ENCODE results near the gene KCTD10.
A peak's percentile ranks its signal among the peaks of the same experiment; 100 is the strongest.

KCTD10 gene

DNA sequence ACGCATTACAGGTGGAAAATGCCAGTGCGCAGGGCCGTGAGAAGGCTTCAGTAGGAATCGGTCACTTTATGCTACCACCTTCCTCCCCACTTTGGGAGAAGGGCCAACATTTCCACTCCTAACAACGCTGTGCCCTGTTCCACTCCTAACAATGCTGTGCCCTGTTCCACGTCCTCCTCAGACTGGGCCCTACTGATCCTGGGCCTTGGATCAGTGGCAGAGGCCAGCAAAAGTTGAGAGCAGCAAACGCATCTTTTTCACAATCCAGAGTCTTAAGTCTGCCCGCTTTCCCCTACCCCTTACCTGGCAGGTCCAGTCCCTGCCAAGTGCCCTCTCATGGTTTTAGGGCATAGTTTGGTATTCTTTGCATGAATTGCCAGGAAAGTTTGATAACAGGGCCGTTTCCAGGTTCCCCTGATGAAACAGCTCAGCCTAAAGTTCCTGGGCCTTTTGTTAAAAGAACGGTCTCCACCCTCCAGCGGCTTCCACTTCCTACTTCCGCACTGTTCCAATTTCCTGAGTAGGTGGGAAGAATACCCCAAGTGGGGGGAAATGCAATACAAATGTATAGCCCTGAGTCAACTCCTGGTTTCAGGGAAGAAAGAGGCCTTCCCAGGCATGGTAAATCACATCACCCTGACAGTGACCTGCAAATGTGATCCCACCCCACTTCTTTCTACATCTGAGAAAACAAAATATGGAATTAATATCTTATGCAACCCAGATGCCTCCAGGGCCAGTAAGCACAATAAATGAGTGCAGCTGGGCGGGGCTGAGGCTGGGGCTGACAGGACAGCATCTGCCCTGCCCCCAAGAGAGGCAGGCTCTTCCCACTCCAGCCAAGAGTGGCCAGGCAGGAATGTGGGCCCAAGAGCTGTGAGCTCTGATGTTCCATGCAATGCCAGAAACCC lies 15.0 kb downstream of the KCTD10 start:
- peak overlapping the region; percentile 24 for H3K4me3 ChIP-seq (ENCODE audit: low read length in 2 of 2)
- peaks cover 97% of the 10 kb centered on the region for H3K4me1 ChIP-seq (ENCODE audit: control insufficient read depth, insufficient read depth, low read length)
- no peaks in the 10 kb centered on the region for H3K9me3 ChIP-seq (ENCODE audit: control insufficient read depth in 2 of 2, low read length in 2 of 2)
- peak overlapping the region; percentile 100 for H3K27ac ChIP-seq (ENCODE audit: low read length)
- H3K36me3 ChIP-seq (ENCODE audit: control insufficient read depth in 2 of 2, insufficient read depth in 2 of 2, low read length in 2 of 2) = peaks cover 25 to 27% of the 10 kb centered on the region in 2 donors
- H3K27me3 ChIP-seq (ENCODE audit: control insufficient read depth in 1 of 2, insufficient read depth in 2 of 2, low read length in 2 of 2) = no peaks in the 10 kb centered on the region
- peak overlapping the region; percentile 82 to 94 for H3K9ac ChIP-seq (ENCODE audit: low read length in 2 of 2)

DNA sequence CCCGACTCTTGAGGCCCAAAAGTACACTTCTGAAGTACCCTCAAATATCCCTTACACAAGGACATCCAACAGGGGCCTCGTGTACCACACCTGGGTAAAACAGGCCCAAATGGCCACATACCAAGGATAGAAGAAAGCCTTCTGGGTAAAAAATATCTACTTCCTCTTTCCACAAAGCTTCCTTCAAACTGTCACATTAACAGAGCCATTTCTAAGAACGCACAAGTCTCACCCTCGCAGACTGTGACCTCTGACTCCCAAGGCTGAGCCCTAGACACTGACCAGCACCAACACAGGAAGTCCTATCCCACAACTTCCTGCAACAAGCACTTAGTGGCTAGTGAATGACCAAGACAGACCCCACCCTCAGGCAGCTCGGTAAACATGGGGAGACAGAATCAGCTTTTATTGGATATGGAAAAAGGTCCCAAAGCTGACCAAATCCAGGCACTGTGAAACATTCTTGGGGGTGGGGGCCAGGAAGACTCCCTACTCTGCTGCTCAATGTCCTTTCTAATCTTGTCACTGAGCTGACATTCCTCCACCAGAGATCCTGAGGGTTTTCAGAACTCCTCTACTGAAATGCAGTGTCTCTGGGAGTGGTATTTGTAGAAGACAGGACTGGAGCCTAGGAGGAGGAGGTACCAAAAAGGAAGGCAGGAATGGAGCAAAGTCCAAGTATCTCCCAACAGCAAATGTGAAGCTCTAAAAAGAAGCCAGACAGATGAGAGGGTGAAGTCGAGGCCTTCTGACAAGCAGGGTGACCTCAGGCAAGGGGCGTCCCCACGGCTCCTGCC lies 15.9 kb downstream of the KCTD10 start:
- Histone ChIP-seq H3K4me1 (ENCODE audit: control insufficient read depth, insufficient read depth, low read length) (peaks cover 93% of the 10 kb centered on the region), H3K27me3 (ENCODE audit: control insufficient read depth in 1 of 2, insufficient read depth in 2 of 2, low read length in 2 of 2) (no peaks in the 10 kb centered on the region), H3K9me3 (ENCODE audit: control insufficient read depth in 2 of 2, low read length in 2 of 2) (no peaks in the 10 kb centered on the region), H3K27ac (ENCODE audit: low read length) (peak overlapping the region; percentile 100), H3K9ac (ENCODE audit: low read length in 2 of 2) (peak overlapping the region; percentile 82 to 94), H3K36me3 (ENCODE audit: control insufficient read depth in 2 of 2, insufficient read depth in 2 of 2, low read length in 2 of 2) (peaks cover 27 to 29% of the 10 kb centered on the region in 2 donors), H3K4me3 (ENCODE audit: low read length in 2 of 2) (peak overlapping the region; percentile 24)

DNA sequence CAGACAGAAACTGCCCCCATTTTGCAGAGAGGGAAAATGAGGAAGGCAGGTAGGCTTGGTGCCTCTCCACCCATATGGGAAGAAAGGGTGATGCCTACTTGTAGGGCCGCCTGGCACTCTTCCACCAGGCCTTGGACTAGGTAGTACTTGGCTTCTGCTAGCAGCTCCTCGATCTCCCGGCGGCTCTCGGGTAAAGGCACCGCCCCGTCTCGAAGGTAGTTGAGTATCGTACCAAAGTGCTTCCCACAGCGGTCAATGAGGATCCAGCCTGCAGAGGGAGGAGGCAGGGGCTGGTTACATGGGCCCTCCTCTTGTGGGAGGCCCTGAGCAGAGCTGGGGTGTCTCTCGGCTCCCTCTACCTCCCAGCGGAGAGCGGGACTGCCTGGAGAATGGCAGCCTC lies 16.6 kb downstream of the KCTD10 start:
- Histone ChIP-seq H3K9ac (ENCODE audit: low read length in 2 of 2) (peak overlapping the region; percentile 82 to 94), H3K27ac (ENCODE audit: low read length) (peak overlapping the region; percentile 100), H3K27me3 (ENCODE audit: control insufficient read depth in 1 of 2, insufficient read depth in 2 of 2, low read length in 2 of 2) (no peaks in the 10 kb centered on the region), H3K4me3 (ENCODE audit: low read length in 2 of 2) (peak overlapping the region in 1 of 2 donors; percentile 24), H3K4me1 (ENCODE audit: control insufficient read depth, insufficient read depth, low read length) (peaks cover 91% of the 10 kb centered on the region), H3K36me3 (ENCODE audit: control insufficient read depth in 2 of 2, insufficient read depth in 2 of 2, low read length in 2 of 2) (peaks cover 29 to 35% of the 10 kb centered on the region in 2 donors), H3K9me3 (ENCODE audit: control insufficient read depth in 2 of 2, low read length in 2 of 2) (no peaks in the 10 kb centered on the region)

DNA sequence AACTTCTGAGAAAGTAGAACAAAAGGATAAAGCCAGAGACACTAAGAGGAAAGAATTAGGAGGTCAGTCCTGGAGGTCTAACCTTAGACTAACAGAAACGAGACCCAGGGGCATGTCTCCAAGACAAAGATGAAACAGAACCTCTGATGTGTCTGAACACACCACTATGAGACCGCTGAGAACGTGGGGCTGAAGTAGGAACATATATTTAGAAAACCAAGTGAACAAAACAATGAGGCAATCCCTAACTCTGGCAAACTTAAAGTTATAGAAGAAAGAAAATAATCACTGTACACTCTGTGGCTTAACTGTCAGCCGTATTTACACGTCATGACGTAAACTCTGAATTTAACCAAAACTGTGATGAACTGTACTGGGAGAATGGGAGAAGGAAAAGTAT lies 17.9 kb downstream of the KCTD10 start:
- H3K36me3 ChIP-seq (ENCODE audit: control insufficient read depth in 2 of 2, insufficient read depth in 2 of 2, low read length in 2 of 2) = peaks cover 39 to 41% of the 10 kb centered on the region in 2 donors
- no peaks in the 10 kb centered on the region for H3K9me3 ChIP-seq (ENCODE audit: control insufficient read depth in 2 of 2, low read length in 2 of 2)
- H3K9ac ChIP-seq (ENCODE audit: low read length in 2 of 2) = peak overlapping the region; percentile 2 to 59
- no peaks in the 10 kb centered on the region for H3K27me3 ChIP-seq (ENCODE audit: control insufficient read depth in 1 of 2, insufficient read depth in 2 of 2, low read length in 2 of 2)
- peaks cover 90% of the 10 kb centered on the region for H3K4me1 ChIP-seq (ENCODE audit: control insufficient read depth, insufficient read depth, low read length)
- H3K27ac ChIP-seq (ENCODE audit: low read length) = peak overlapping the region; percentile 100
- H3K4me3 ChIP-seq (ENCODE audit: low read length in 2 of 2) = peak overlapping the region in 1 of 2 donors; percentile 30

GRCh38 chr12:109458771-109459208 lies 18.3 kb downstream of the KCTD10 start:
- peaks cover 88% of the 10 kb centered on the region for H3K4me1 ChIP-seq (ENCODE audit: control insufficient read depth, insufficient read depth, low read length)
- peak overlapping the region; percentile 59 to 68 for H3K9ac ChIP-seq (ENCODE audit: low read length in 2 of 2)
- H3K27ac ChIP-seq (ENCODE audit: low read length) = peak overlapping the region; percentile 100
- peaks cover 44% of the 10 kb centered on the region in 2 donors for H3K36me3 ChIP-seq (ENCODE audit: control insufficient read depth in 2 of 2, insufficient read depth in 2 of 2, low read length in 2 of 2)
- no peaks in the 10 kb centered on the region for H3K27me3 ChIP-seq (ENCODE audit: control insufficient read depth in 1 of 2, insufficient read depth in 2 of 2, low read length in 2 of 2)
- H3K9me3 ChIP-seq (ENCODE audit: control insufficient read depth in 2 of 2, low read length in 2 of 2) = no peaks in the 10 kb centered on the region
- H3K4me3 ChIP-seq (ENCODE audit: low read length in 2 of 2) = peak overlapping the region in 1 of 2 donors; percentile 35

DNA sequence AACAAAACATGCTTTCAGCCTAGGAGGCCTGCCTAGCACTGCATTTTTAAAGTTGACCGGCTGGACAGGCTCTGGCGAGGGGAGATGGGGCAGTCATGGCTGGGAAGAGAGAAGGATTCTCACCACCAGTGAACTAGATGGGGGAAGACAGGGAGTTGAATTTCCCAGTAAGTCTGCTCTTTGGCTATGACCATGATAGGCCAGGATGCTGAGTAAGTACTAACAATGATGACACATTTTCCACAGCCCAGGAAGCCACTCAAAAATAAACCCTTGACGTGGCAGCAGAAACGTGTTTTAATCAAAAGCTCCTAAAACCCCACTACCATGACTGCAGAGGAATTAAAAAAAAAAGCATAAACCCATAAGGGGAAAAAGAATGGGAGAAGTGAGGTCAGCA lies 19.0 kb downstream of the KCTD10 start:
- Histone ChIP-seq H3K27me3 (ENCODE audit: control insufficient read depth in 1 of 2, insufficient read depth in 2 of 2, low read length in 2 of 2) (no peaks in the 10 kb centered on the region), H3K27ac (ENCODE audit: low read length) (peak overlapping the region; percentile 100), H3K4me3 (ENCODE audit: low read length in 2 of 2) (peak overlapping the region in 1 of 2 donors; percentile 35), H3K4me1 (ENCODE audit: control insufficient read depth, insufficient read depth, low read length) (peaks cover 81% of the 10 kb centered on the region), H3K36me3 (ENCODE audit: control insufficient read depth in 2 of 2, insufficient read depth in 2 of 2, low read length in 2 of 2) (peaks cover 50% of the 10 kb centered on the region in 2 donors), H3K9ac (ENCODE audit: low read length in 2 of 2) (peak overlapping the region; percentile 47 to 59), H3K9me3 (ENCODE audit: control insufficient read depth in 2 of 2, low read length in 2 of 2) (no peaks in the 10 kb centered on the region)

DNA sequence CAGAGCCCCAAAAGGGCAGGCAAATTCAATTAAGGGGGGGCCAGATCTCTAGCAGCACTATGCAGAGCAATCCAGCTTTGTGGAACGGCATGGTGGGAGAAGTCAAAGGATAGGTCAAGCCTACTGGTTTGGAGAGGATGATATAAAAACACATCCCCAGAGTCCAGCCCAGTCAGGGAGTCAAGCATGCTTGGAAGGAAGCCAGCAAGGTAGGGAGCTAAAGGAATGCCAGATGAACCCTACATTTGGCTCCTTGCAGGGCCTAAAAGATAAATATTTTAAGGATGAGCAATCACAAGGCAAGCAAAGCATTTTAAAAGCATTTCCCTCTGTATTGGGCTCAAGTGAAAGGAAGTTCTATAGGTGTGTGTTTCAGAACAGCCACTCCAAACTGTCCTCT lies 21.4 kb downstream of the KCTD10 start:
- Histone ChIP-seq H3K4me1 (ENCODE audit: control insufficient read depth, insufficient read depth, low read length) (peaks cover 82% of the 10 kb centered on the region), H3K36me3 (ENCODE audit: control insufficient read depth in 2 of 2, insufficient read depth in 2 of 2, low read length in 2 of 2) (peaks cover 60 to 64% of the 10 kb centered on the region in 2 donors), H3K27ac (ENCODE audit: low read length) (peak overlapping the region; percentile 100), H3K4me3 (ENCODE audit: low read length in 2 of 2) (no peak overlapping the region), H3K9me3 (ENCODE audit: control insufficient read depth in 2 of 2, low read length in 2 of 2) (no peaks in the 10 kb centered on the region), H3K9ac (ENCODE audit: low read length in 2 of 2) (no peak overlapping the region), H3K27me3 (ENCODE audit: control insufficient read depth in 1 of 2, insufficient read depth in 2 of 2, low read length in 2 of 2) (no peaks in the 10 kb centered on the region)

- peaks cover 68% of the 10 kb centered on the region for H3K4me1 ChIP-seq (ENCODE audit: control insufficient read depth, insufficient read depth, low read length)
- peak overlapping the region in 1 of 2 donors; percentile 15 for H3K4me3 ChIP-seq (ENCODE audit: low read length in 2 of 2)
- H3K9me3 ChIP-seq (ENCODE audit: control insufficient read depth in 2 of 2, low read length in 2 of 2) = no peaks in the 10 kb centered on the region
- peaks cover 65 to 70% of the 10 kb centered on the region in 2 donors for H3K36me3 ChIP-seq (ENCODE audit: control insufficient read depth in 2 of 2, insufficient read depth in 2 of 2, low read length in 2 of 2)
- H3K27me3 ChIP-seq (ENCODE audit: control insufficient read depth in 1 of 2, insufficient read depth in 2 of 2, low read length in 2 of 2) = no peaks in the 10 kb centered on the region
- peak overlapping the region in 1 of 2 donors; percentile 21 for H3K9ac ChIP-seq (ENCODE audit: low read length in 2 of 2)
- peak overlapping the region; percentile 46 for H3K27ac ChIP-seq (ENCODE audit: low read length)
Observed at GRCh38 chr12:109452489-109452888, 24.6 kb downstream of the KCTD10 start.

GRCh38 chr12:109451400-109451799 lies 25.7 kb downstream of the KCTD10 start:
- H3K27me3 ChIP-seq (ENCODE audit: control insufficient read depth in 1 of 2, insufficient read depth in 2 of 2, low read length in 2 of 2) = no peaks in the 10 kb centered on the region
- peaks cover 63 to 69% of the 10 kb centered on the region in 2 donors for H3K36me3 ChIP-seq (ENCODE audit: control insufficient read depth in 2 of 2, insufficient read depth in 2 of 2, low read length in 2 of 2)
- H3K9ac ChIP-seq (ENCODE audit: low read length in 2 of 2) = no peak overlapping the region
- peaks cover 60% of the 10 kb centered on the region for H3K4me1 ChIP-seq (ENCODE audit: control insufficient read depth, insufficient read depth, low read length)
- H3K4me3 ChIP-seq (ENCODE audit: low read length in 2 of 2) = no peak overlapping the region
- H3K27ac ChIP-seq (ENCODE audit: low read length) = peak overlapping the region; percentile 67
- no peaks in the 10 kb centered on the region for H3K9me3 ChIP-seq (ENCODE audit: control insufficient read depth in 2 of 2, low read length in 2 of 2)

GRCh38 chr12:109450980-109451379 lies 26.1 kb downstream of the KCTD10 start:
- H3K9ac ChIP-seq (ENCODE audit: low read length in 2 of 2) = no peak overlapping the region
- H3K27ac ChIP-seq (ENCODE audit: low read length) = peak overlapping the region; percentile 67
- H3K36me3 ChIP-seq (ENCODE audit: control insufficient read depth in 2 of 2, insufficient read depth in 2 of 2, low read length in 2 of 2) = peaks cover 59 to 70% of the 10 kb centered on the region in 2 donors
- peaks cover 59% of the 10 kb centered on the region for H3K4me1 ChIP-seq (ENCODE audit: control insufficient read depth, insufficient read depth, low read length)
- no peaks in the 10 kb centered on the region for H3K9me3 ChIP-seq (ENCODE audit: control insufficient read depth in 2 of 2, low read length in 2 of 2)
- H3K27me3 ChIP-seq (ENCODE audit: control insufficient read depth in 1 of 2, insufficient read depth in 2 of 2, low read length in 2 of 2) = no peaks in the 10 kb centered on the region
- no peak overlapping the region for H3K4me3 ChIP-seq (ENCODE audit: low read length in 2 of 2)
